NB4 (cell line): ENCODE results near the gene SP9.

Experiments
- CTCF ChIP-seq: IDR thresholded peaks from one replicate; pipeline ENCODE4 v1.5.1; 2012; ENCODE audit warnings: low read depth, low read length
- MYC ChIP-seq: IDR thresholded peaks from 2 replicates; pipeline ENCODE4 v1.6.1; 2011; ENCODE audit warnings: low read depth, low read length
- POLR2A ChIP-seq: IDR thresholded peaks from 2 replicates; pipeline ENCODE4 v1.6.1; 2011; ENCODE audit warnings: mild to moderate bottlenecking; ENCODE audit not compliant: insufficient read length; ENCODE audit errors: extremely low read depth
- TF ChIP-seq, protein P1 (sequence below): IDR thresholded peaks from 2 replicates; pipeline ENCODE4 v1.6.1; 2011; ENCODE audit warnings: low read depth, low read length

- TF ChIP-seq, protein P1, sequence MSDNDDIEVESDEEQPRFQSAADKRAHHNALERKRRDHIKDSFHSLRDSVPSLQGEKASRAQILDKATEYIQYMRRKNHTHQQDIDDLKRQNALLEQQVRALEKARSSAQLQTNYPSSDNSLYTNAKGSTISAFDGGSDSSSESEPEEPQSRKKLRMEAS: no peak
- TF ChIP-seq CTCF (no peak), POLR2A (no peak), MYC (no peak)
These were observed 7.5 kb upstream of the SP9 start for GRCh38 chr2:174327021-174327840.
